Tibial artery (tissue), 4 donors: ENCODE measurements around the gene CALCOCO2.

Source experiments
- DNase-seq, 2 donors: peaks; one replicate each; pipeline ENCODE4 v3.0.0-alpha.2; 2019
- H3K27ac ChIP-seq, 2 donors: fragments of 200-600 bp; sonication (generic) in 1 of 2; 1 replicate in 1 of 2; 2 replicates in 1 of 2; pipeline ENCODE4 v1.5.1; 2018 to 2019; ENCODE audit warnings: mild to moderate bottlenecking in 1 of 2
- H3K27me3 ChIP-seq, 2 donors: fragments of 200-600 bp; sonication (generic) in 1 of 2; one replicate each; pipeline versions ENCODE4 v1.5.1 to v1.6.0; 2016 to 2019
- H3K36me3 ChIP-seq, 3 donors: fragments of 200-600 bp; sonication (generic) in 2 of 3; one replicate each; pipeline ENCODE4 v1.5.1; 2016 to 2019; ENCODE audit warnings: mild to moderate bottlenecking in 2 of 3
- H3K4me1 ChIP-seq, 4 donors: fragments of 200-600 bp; sonication (generic) in 2 of 4; 1 replicate in 3 of 4; 2 replicates in 1 of 4; pipeline ENCODE4 v1.5.1; 2016 to 2019
- H3K4me3 ChIP-seq, 2 donors: fragments of 200-600 bp; sonication (generic) in 1 of 2; 1 replicate in 1 of 2; 2 replicates in 1 of 2; pipeline ENCODE4 v1.5.1; 2018 to 2019; ENCODE audit warnings: mild to moderate bottlenecking in 2 of 2
- H3K9me3 ChIP-seq, 3 donors: fragments of 200-600 bp; sonication (generic) in 1 of 3; one replicate each; pipeline ENCODE4 v1.5.1; 2016 to 2019
- CTCF ChIP-seq, 2 experiments: fragments of 200-600 bp in 1 of 2; fragments of 450-650 bp in 1 of 2; IDR thresholded peaks; one replicate each; pipeline ENCODE4 v1.5.1; 2017 to 2019; ENCODE audit warnings: antibody characterized with exemption in 2 of 2, mild to moderate bottlenecking in 1 of 2, moderate library complexity in 1 of 2
- intact Hi-C: fragments of 100-400 bp; cut with DNase I; formaldehyde crosslinking; loops from one replicate; pipeline ENCODE4 v1.15.0; 2023; ENCODE audit warnings: low total_unique reads

The CALCOCO2 gene

GRCh38 chr17:48804936-48805411, 25.9 kb upstream of the CALCOCO2 start:
- no peaks in the 10 kb centered on the region for H3K4me1 ChIP-seq
- peak; percentile 38 to 76 for DNase-seq
- no peaks in the 10 kb centered on the region for H3K36me3 ChIP-seq
- peak; percentile 93 to 95 for TF ChIP-seq CTCF (IDR thresholded peaks at IDR 0.05)
- intact Hi-C loops = loop anchor here (5.0 kb wide), 1 partner anchor 227 kb away; no protein-coding TSS in a partner anchor
- H3K27ac ChIP-seq = no peak overlapping the region
- no peaks in the 10 kb centered on the region for H3K9me3 ChIP-seq
- no peak overlapping the region for H3K4me3 ChIP-seq
- H3K27me3 ChIP-seq = peaks cover 0 to 26% of the 10 kb centered on the region in 2 donors

GRCh38 chr17:48809182-48809581, 21.7 kb upstream of the CALCOCO2 start:
- Histone ChIP-seq H3K4me3 (no peak overlapping the region), H3K4me1 (no peaks in the 10 kb centered on the region), H3K27me3 (peaks cover 0 to 29% of the 10 kb centered on the region in 2 donors), H3K9me3 (no peaks in the 10 kb centered on the region), H3K27ac (no peak overlapping the region), H3K36me3 (no peaks in the 10 kb centered on the region)
- no peak for TF ChIP-seq CTCF (IDR thresholded peaks at IDR 0.05)
- intact Hi-C loops = loop anchor here (5.0 kb wide), 1 partner anchor 223 kb away; no protein-coding TSS in a partner anchor
- DNase-seq = no peak

- Histone ChIP-seq H3K4me3 (no peak overlapping the region), H3K4me1 (peaks cover 0 to 8% (median 7%) of the 10 kb centered on the region in 4 donors), H3K36me3 (no peaks in the 10 kb centered on the region), H3K9me3 (no peaks in the 10 kb centered on the region), H3K27ac (no peak overlapping the region), H3K27me3 (peaks cover 0 to 28% of the 10 kb centered on the region in 2 donors)
- no peak for TF ChIP-seq CTCF (IDR thresholded peaks at IDR 0.05)
- no peak for DNase-seq
- intact Hi-C loops = no loop called here
These were observed 18.8 kb upstream of the CALCOCO2 start for GRCh38 chr17:48812001-48812400.

DNA sequence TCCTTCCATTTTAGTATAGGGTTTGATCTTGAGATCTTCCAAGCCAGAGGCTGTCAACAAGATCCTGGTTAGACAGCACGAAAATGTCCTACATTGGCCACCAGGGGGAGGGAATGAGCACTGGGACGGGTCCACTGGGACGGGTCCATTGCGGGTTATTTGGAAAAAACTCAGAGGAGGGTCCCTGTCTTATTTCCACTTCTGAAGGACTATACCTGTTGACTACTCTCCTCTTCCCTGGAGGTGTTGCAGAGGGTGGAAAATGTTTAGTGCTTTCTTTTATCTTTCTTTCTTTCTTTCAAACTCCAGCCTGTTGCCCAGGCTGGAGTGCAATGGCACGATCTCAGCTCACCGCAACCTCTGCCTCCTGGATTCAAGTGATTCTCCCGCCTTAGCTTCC, 16.3 kb upstream of the CALCOCO2 start:
- DNase-seq = peak in 1 of 2 donors; percentile 61
- no peaks in the 10 kb centered on the region for H3K36me3 ChIP-seq
- H3K4me1 ChIP-seq = peaks cover 0 to 20% (median 16%) of the 10 kb centered on the region in 4 donors
- no peak overlapping the region for H3K4me3 ChIP-seq
- peaks cover 0 to 35% of the 10 kb centered on the region in 2 donors for H3K27me3 ChIP-seq
- intact Hi-C loops = loop anchor here (2.0 kb wide), 1 partner anchor 64 kb away; no protein-coding TSS in a partner anchor
- peak; percentile 73 to 74 for TF ChIP-seq CTCF (IDR thresholded peaks at IDR 0.05)
- no peaks in the 10 kb centered on the region for H3K9me3 ChIP-seq
- H3K27ac ChIP-seq = no peak overlapping the region

DNA sequence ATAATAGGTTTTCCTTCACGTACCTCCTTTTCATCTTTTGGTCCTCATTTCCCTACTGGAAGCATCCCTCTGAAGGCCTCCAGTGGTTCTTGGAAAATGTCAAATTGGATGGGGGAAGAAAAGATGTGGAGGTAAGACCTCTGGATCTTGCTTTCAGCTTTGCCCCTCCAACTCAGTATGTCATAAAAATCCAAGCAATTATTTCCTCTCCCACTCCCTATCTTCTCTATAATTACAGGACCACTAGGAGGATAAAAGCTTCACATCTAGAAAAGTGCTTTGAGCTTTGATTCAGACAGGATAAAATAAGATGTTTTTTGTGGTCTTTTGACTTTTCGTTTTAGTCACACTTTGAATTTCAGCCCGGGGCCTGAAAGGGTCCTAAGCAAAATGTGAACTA, 15.5 kb upstream of the CALCOCO2 start:
- TF ChIP-seq CTCF (IDR thresholded peaks at IDR 0.05) = no peak
- H3K36me3 ChIP-seq = no peaks in the 10 kb centered on the region
- peaks cover 0 to 20% (median 16%) of the 10 kb centered on the region in 4 donors for H3K4me1 ChIP-seq
- H3K9me3 ChIP-seq = no peaks in the 10 kb centered on the region
- intact Hi-C loops = loop anchor here (2.0 kb wide), 1 partner anchor 63 kb away; no protein-coding TSS in a partner anchor
- peaks cover 0 to 40% of the 10 kb centered on the region in 2 donors for H3K27me3 ChIP-seq
- H3K27ac ChIP-seq = no peak overlapping the region
- no peak for DNase-seq
- no peak overlapping the region for H3K4me3 ChIP-seq
